Subcutaneous adipose tissue (tissue), 4 donors: ENCODE data around the gene CDH9. TPM values are rescaled to one million over a fixed set of nuclear protein-coding genes. Genes with fewer than 3 reads are reported as not detected.

Experiments used
- CTCF ChIP-seq: fragments of 450-650 bp; IDR thresholded peaks from one replicate; pipeline ENCODE4 v1.5.1; 2016; ENCODE audit warnings: low read depth, mild to moderate bottlenecking, control low read depth, antibody characterized with exemption, moderate library complexity
- total RNA-seq, 4 donors: library from RNA; depleted of rRNA; stranded (reverse); fragments of >200 nt; gene quantifications; one replicate each; pipeline ENCODE4 v1.1.0, GENCODE V29; 2016

CDH9 gene
- total RNA-seq, 4 donors from 2014 or later, result not detected

DNA sequence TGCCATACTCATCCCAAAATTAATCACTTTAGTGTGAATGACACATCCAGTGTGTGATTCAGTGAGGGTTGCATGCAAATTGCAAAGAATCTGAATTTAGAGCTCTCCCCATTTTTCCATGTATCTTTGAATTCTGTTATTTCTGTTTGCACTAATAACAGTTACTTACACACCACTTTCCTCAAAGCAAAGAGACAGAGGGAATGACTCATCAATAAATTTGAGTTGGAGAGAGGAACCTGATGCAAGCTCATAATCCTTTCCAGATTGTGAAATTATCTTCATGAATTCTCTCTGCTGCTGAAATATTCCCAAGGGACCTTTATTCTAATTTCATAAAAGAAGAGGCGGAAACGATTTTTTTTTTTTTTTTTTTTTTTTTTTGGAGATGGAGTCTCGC is 204.8 kb downstream of the CDH9 start:
- TF ChIP-seq CTCF, result no peak
